SKM-1 treated with dmso at 0.1 percent for 144 hours (cell line): Measurements from ENCODE around the gene E4F1.

ENCODE experiments used
- DNase-seq: peaks from one replicate; lab custom pipeline; 2025; ENCODE audit not compliant: unreplicated experiment; lab: John Stamatoyannopoulos, UW

Gene E4F1

DNA sequence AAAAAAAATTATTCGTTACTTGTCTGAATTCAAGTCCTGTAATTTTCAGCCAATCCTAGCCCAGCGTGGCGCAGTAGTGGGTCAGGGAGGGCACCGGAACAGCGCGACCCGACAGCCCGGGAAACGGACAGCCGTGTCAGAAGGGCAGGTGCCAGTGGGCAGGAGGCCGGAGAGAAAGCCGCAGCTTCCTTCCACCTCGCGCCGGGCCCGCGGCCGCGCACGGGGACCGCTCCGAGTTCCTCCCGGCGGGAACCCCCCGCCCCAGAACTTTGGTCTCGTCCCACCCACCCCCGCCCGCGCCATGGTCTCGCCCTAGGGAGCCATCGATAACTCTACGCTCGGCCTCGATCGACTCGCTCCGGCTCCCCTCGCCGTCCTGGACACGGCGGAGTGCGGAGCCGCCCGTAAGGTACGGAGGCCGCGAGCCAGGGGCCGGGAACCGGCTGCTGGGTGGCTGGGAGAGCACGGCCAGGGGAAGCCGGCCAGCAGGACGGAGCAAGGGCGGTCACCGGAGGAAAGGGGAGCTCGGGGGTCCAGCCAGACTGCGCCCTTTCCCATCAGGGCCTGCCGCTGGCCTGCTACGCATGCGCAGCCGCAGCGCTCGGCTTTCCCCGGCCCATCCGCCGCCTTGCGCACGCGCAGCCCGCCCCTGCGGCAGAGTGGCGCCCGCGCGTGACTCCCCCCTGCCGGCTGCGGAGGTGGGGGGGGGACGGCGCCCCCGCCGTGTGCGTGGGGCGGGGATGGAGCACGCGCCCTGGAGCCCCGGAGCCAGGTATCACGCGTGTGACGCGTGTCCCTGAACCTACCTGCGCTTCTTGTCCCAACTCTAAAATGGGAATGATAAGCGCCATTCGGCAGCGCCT, 18.1 kb upstream of the E4F1 start, which contains the start of gene MLST8:
MLST8 (plus strand) TSS at position 351 of the 863 bp plus-strand sequence. CDS start 632 bp downstream, outside the sequence.
- peak; percentile 78 for DNase-seq

DNA sequence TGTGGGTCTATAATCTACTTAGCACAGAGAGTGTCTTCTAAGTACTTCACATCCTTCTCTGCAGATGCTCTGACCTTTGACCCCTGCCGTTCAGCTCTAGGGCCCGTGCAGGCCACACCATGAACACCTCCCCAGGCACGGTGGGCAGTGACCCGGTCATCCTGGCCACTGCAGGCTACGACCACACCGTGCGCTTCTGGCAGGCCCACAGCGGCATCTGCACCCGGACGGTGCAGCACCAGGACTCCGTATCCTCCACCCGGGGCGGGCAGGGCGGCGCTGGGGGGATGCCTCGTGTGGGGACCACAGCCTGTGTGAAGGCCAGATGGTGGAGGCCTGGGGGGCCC, 17.5 kb upstream of the E4F1 start:
- no peak for DNase-seq

DNA sequence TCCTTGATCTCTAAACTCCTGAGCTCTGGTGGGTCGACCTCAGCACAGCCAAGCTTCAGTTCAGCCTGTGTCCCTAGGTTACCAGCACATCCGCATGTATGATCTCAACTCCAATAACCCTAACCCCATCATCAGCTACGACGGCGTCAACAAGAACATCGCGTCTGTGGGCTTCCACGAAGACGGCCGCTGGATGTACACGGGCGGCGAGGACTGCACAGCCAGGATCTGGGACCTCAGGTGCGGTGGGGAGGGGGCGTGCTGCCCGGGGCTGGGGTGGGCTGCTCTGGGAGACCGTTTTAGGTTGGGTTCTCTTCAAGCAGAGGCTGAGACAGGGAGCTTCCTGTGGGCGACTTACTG, 17.0 kb upstream of the E4F1 start:
- no peak for DNase-seq

DNA sequence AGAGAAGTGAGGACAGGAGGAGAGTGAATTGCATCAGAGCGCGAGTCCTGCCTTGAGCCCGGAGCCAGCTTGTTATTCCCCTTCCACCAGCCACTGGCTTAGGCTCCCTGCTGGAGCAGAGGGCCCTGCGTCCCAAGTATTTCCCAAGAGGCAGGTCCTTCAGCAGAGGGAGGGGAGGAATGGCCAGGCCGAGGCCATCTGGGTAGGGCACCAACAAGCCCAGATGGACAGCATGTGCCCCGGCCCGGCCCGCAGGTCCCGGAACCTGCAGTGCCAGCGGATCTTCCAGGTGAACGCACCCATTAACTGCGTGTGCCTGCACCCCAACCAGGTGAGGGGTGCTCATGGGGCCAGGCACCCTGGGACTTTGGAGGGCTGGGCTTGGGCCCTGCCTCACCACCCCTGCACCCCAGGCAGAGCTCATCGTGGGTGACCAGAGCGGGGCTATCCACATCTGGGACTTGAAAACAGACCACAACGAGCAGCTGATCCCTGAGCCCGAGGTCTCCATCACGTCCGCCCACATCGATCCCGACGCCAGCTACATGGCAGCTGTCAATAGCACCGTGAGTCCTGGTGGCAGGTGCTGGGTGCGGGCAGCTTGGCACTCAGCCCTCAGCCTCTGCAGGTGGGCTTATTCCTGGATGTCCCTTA, 16.5 kb upstream of the E4F1 start:
- DNase-seq: no peak

DNA sequence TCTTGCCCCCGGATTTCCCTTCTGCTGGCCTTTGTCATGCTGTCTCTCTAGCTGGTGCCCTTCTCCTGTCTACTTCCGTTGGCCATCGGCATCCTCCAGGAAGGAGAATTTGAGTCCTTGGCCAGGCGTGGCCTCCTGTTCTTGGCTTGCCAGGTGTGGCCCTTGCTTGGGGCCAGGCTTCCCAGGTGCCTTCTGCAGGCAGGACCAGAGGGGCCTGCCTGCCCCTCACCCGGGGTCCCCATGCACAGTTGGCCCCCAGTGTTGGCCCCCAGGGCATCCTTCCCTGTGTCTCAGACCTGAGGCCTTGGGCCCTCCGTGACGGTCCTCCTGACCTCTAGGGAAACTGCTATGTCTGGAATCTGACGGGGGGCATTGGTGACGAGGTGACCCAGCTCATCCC, 15.5 kb upstream of the E4F1 start:
- no peak for DNase-seq

DNA sequence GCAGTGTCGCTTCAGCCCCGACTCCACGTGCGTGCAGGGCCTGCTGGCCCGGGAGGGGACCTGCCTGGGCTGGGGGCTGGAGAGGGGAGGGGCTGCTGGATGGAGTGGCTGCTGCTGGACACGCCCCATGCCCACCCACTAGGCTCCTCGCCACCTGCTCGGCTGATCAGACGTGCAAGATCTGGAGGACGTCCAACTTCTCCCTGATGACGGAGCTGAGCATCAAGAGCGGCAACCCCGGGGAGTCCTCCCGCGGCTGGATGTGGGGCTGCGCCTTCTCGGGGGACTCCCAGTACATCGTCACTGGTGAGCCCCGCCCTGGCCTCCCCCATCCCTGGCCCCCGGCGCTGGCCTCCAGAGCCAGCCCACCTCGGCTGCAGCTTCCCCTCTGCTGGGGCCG, 15.1 kb upstream of the E4F1 start:
- no peak for DNase-seq

DNA sequence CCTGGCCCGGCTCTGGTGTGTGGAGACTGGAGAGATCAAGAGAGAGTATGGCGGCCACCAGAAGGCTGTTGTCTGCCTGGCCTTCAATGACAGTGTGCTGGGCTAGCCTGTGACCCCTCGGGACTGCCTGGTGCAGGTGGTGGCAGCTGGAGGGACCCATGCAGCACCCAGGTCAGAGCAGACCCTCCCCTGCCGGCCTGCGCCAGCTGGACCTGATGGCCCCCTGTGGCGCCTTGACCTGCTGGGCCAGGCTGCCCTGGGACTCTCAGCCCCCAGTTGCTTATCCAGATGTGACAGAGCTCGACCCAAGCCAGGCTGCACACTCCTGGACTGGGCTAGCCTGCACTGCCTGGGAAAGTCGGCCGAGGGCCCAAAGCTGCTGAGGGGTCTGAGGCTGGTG, 14.6 kb upstream of the E4F1 start:
- DNase-seq: no peak

DNA sequence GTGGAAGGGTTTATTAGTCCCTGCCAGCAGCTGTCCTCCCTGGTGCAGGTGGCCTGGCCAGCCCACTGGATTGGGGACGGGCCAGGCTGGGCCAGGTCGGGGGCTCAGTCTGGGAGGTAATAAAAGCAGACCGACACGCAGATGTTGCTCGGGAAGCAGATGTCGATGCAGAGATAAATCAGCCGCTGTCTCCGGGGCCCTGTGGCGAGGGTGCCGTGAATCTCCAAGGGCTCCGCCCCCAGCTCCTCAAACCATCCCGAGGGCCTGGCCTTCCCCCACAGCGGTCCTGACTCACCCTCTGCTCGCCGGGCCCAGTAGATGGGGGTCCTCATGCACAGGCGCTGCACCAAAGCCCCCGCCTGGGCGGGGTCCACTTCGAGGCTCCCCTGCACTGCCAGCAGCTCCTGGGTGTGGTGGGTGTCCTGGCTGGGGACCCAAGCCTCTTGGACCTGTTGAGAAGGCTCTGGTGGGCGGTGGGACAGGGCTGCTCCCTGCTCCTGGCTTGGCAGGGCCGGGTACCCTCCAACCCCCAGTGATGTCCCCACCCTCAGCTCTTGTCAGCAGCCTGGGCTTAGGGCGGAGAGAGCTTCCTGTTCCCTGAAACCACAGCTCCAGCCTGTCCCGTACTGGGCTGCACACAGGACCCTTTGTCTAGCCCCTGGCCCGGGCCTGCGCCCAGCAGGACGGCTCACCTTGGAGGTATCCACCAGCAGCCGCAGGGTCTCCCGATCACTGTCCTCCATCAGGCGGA, 14.0 kb upstream of the E4F1 start:
- DNase-seq: no peak

DNA sequence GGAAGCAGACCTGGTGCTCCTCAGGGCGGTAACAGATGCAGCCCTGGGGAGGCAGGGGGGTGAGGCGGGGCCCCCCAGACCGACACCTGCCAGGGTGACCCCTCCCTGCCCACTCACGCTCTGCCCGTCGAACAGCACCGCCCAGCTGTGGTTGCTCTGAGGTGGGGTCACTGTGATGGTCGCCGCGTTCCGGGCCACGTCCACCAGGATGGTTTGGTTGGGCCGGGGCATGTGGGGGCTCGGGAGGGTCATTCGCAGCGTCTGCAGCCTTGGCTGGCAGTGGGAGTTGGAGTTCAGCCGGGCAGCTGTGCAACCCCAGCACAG, 13.4 kb upstream of the E4F1 start:
- DNase-seq: no peak

DNA sequence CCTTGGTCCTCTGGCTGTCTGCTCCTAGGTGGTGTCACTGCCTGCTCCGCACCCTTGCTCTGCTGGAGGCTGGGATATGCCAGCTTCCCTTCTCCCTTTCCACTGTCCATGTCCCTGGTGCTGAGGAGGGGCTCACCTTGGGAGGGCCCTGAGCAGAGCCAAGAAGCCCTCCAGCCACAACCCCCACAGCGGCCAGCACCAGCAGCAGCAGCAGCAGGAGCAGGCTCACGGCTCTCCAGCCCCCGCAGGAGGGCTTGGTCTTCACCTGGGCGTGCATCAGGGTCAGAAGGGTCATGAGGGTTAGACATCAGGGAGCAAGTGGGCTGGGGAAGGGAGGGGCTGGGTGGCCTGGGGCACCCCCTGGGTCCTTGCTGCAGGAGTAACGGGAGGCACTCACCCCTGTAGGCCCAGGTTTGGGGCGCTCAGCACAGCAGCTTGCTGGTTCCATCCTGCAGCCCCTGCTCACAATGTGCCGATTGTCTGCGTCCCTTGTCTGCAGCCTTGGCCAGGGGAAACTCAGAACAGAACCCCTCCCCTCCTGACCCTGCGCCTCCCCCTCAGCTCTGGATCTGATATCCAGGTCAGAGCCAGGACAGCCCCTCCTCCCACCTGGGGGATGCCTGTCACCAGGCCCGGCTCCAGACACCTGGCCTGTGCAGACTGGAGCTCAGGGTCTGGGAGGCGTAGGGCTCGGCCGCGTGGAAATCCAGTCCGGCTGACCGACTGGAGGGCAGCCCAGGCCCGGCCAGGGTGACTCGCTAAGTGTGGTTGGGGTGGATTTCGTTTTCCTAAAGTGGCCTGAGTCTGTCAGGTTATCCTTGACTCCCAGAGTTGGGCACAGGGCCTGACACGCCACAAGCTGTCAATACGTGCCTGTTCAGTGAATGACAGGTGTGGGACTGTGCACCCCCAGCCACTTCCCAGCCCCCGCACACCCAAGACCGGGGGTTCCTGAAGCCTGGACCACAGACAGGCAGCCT, 12.7 kb upstream of the E4F1 start, which contains the start of gene BRICD5:
BRICD5 (minus strand) TSS at position 478 of the 980 bp plus-strand sequence; CDS start at position 448, 30 bp downstream.
- DNase-seq: no peak

DNA sequence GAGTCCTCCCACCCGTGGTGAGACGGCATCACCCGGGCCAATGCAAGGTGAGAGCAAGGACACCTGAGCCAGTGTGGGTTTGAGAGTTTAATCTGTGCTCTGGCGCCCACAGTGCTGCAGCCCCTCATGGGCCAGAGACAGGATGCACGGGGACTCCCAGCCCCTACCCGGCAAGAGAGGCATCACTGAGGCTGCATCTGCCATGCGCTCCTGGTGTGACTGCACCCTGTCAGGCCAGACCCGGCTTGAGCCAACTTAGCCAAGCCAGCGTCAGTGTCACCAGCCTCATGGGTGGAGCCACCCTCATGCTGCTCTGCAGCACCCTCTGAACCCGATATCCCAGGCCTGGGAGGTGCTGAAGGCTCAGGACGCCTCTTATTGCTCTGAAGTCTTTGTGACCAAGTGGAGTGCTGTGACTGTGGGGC, 11.5 kb upstream of the E4F1 start:
- no peak for DNase-seq

DNA sequence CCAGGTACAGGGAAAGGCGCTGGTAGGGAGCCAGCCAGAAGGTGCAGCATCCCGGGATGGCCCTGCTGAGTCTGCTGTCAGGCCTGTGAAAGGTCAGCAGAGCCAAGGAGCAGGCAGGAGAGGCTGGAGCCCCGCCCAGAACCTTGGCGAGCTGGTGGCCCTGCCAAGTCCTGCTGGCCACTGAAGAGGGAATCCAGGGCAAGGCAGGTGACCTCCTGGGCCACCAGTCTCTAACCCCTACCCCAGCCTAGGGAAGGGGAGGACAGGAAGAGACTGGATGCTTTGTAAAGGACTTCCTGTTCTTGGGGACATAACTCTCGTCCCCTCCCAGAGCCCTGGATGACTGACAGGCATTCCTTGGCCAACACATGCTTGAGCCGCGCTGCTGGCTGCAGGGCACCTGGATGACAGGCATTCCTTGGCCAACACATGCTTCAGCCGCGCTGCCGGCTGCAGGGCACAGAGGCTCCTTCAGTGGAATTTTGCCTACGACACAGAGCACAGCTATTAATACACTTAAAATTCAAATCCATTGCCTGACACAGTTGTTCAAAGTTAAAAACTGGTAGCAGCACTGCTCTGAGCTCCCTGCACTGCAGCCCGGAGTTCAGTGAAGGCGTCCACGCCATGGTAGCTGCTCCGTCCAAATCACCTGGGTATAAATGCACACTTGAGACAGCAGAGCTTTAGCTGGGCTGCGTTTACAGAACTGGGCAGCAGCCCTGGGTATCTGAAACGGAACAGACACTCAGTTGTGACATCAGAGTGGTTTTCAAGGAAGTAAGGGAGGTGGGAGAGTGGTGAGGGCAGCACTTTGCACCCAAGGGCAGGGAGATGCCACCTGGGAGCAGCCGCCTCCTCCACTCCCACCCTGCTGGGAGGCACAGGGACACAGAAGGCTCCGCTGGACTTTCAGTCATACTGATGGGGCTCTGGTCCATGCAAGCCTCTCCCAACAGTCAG, 10.7 kb upstream of the E4F1 start:
- peak; percentile 9 for DNase-seq

DNA sequence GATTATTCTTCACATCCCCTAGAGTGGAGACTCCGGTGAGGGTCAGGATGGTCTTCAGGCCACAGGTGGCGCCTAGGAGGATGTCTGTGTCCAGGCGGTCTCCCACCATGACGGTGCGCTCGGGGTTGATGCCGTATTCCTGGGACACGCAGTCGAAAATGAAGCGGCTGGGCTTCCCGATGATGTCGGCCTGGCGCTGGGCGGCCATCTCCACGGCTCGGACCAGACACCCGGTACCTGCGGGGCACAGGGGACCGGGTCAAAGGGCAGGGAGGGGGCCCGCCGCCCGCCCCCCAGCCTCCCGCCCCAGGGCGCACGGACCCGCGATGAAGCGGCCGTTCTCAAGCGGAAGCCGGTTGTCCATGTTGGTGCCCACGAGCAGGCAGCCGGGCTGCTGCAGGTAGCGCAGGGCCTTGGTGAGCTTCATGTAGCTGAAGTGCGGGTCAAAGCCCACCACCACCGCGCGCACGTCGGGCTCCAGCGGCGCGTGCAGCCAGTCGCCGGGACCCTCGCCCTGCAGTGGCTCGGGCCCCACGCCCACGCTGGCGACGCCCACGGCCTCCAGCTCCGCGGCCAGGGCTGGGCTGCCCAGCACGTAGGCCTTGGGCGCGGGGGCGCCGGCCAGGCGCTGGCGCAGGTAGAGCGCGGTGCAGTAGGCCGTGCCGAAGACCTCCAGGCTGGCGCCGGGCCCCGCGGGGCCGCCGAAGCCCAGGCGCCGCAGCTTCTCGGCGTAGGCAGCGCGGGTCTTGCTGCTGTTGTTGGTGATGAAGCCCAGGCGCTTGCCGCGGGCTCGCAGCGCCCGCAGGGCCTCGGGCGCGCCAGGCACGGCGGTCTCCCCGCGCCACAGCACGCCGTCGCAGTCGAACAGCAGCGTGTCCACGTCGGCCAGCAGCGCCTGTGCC, 9.3 kb upstream of the E4F1 start:
- DNase-seq: no peak

DNA sequence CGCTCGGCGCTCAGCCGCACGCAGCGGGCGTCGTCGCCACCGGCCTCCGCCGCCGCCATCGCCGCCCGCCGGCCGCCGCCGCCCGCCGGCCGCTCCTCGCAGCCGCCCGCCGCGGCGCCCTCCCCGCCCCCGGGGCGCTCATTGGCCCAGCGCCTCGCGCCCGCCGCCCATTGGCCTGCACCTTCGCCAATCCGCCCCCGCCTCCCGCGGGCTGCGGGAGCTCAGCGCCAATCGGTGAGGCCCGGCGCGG, 8.7 kb upstream of the E4F1 start, which contains the start of gene PGP:
PGP (minus strand) TSS at position 122 of the 250 bp plus-strand sequence; CDS start at position 59, 63 bp downstream.
- DNase-seq: no peak

DNA sequence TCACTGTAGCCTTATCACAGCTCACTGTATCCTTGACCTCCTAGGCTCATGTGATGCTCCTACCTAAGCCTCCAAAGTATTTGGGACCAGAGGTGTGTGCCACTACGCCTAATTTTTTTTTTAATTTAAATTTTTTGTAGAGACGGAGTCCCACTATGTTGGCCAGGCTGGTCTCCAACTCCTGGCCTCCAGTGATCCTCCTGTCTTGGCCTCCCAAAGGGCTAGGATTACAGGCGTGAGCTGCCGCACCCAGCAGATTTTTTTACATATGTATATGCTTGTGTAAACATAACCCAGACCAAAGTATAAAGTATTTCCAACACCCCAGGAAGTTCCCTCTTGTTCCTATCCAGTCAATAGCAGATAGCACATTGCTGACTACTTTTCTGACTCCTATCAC, 7.1 kb upstream of the E4F1 start:
- no peak for DNase-seq

DNA sequence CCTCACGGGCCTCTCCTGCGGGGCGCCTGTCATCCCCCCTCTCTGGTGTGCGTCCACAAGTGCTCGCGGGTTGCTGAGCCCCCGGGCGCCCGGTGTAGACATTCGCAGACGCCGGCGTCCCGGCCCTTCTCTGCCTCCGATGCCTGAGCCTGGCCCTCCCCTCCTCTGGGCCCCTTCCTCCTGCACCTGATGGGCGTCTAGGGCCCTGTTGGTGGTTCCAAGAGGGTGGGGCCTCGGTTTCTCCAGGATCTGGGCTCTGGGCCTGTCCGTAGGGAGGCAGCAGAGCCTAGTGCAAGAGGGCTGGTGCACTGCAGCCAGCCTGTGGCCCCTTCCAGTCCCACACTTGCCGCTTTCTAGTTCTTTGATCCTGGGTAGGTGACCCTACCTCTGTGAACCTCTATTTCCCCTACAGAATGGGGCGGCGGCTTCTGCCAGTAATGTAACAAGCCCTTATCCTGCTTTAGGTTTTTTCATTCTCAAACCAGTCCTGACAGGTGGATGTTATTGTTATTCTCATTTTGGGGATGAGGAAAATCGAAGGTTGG, 623 bp downstream of the E4F1 start:
- no peak for DNase-seq

DNA sequence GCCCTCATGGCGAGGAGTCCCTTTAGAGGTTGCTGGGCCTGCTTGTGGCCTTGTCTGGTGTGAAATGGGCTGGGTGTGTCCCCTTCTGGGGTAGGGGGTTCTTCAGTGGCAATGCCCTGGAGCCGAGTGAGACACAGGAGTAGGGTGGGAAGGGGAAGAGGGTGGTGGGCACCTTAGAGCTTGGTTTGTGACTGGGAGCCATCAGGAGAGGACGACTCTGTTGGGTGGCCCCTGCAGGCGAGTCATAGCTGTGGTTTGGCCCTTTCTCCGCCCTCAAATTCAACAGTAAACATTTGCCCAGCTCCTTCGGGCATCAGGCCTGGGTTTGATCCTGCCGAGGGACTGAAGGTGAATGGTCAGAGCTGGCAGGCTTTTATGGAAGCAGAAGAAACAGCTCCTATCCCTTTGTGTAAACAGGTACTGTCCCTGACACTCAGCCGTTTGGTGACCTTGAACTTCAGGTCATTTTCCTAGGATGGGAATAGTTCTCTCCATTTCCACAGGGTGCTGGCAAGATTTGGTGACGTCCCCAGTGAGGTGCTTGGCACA, 2.9 kb downstream of the E4F1 start:
- DNase-seq: no peak

DNA sequence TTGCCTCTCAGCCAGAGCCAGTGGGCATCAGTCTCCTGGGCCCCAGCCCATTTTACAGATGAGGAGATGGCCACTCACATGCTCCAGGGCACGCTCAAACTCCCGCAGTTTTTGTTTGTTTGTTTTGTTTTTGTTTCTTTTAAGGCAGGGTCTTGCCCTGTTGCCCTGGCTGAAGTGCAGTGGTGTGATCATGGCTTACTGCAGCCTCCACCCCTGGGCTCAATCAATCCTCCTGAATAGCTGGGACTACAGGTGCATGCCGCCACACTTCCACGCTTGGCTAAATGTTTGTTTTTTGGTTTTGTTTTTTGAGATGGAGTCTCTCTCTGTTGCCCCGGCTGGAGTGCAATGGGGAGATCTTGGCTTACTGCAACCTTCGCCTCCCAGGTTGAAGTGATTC, 3.5 kb downstream of the E4F1 start:
- no peak for DNase-seq
